Measurements from ENCODE around the gene EVI2A.
"Not testable (repeated sequence)": the region's sequence is repeated elsewhere in the genome, so short reads cannot be mapped to it uniquely, and the experiment has no call there.

Gene EVI2A

GRCh38 chr17:31357839-31358394 lies 36.5 kb upstream of the EVI2A start:
- no peaks in the 10 kb centered on the region for H3K79me2 ChIP-seq (ENCODE audit: low read length)
- TF ChIP-seq EZH2phosphoT487 (IDR thresholded peaks at IDR 0.05; ENCODE audit: low read depth), result no peak
- TF ChIP-seq CTCF (IDR thresholded peaks at IDR 0.05; ENCODE audit: low read depth, low read length), result no peak

GRCh38 chr17:31357091-31357490 lies 35.7 kb upstream of the EVI2A start:
- H2AFZ ChIP-seq (ENCODE audit: low read depth, low read length), result no peak overlapping the region
- no peak overlapping the region for H3K9ac ChIP-seq (ENCODE audit: low read length)
- H3K27me3 ChIP-seq (ENCODE audit: low read depth, low read length), result no peaks in the 10 kb centered on the region
- H4K20me1 ChIP-seq (ENCODE audit: insufficient read depth, low read length), result no peaks in the 10 kb centered on the region
- H3K27ac ChIP-seq (ENCODE audit: low read length), result no peak overlapping the region
- H3K4me3 ChIP-seq (ENCODE audit: low read length), result no peak overlapping the region
- H3K79me2 ChIP-seq (ENCODE audit: low read length), result no peaks in the 10 kb centered on the region
- peaks cover 29% of the 10 kb centered on the region for H3K36me3 ChIP-seq (replicated peaks; ENCODE audit: low read depth, low read length)
- TF ChIP-seq EZH2phosphoT487 (IDR thresholded peaks at IDR 0.05; ENCODE audit: low read depth) (no peak), CTCF (IDR thresholded peaks at IDR 0.05; ENCODE audit: low read depth, low read length) (no peak)
- no peaks in the 10 kb centered on the region for H3K4me1 ChIP-seq (ENCODE audit: low read length)
- H3K4me2 ChIP-seq (ENCODE audit: low read length), result no peak overlapping the region
- no peaks in the 10 kb centered on the region for H3K9me3 ChIP-seq (ENCODE audit: insufficient read depth, low read length)

More at GRCh38 chr17:31357839-31358394, 36.5 kb upstream of the EVI2A start:
- Histone ChIP-seq H3K27me3 (ENCODE audit: low read depth, low read length) (no peaks in the 10 kb centered on the region), H2AFZ (ENCODE audit: low read depth, low read length) (no peak overlapping the region), H3K4me3 (ENCODE audit: low read length) (no peak overlapping the region), H3K9me3 (ENCODE audit: insufficient read depth, low read length) (no peaks in the 10 kb centered on the region), H4K20me1 (ENCODE audit: insufficient read depth, low read length) (no peaks in the 10 kb centered on the region), H3K27ac (ENCODE audit: low read length) (no peak overlapping the region), H3K36me3 (replicated peaks; ENCODE audit: low read depth, low read length) (peaks cover 30% of the 10 kb centered on the region), H3K4me2 (ENCODE audit: low read length) (no peak overlapping the region), H3K4me1 (ENCODE audit: low read length) (no peaks in the 10 kb centered on the region), H3K9ac (ENCODE audit: low read length) (no peak overlapping the region)

GRCh38 chr17:31355935-31356334 lies 34.5 kb upstream of the EVI2A start:
- Histone ChIP-seq H3K27me3 (ENCODE audit: low read depth, low read length) (no peaks in the 10 kb centered on the region), H4K20me1 (ENCODE audit: insufficient read depth, low read length) (no peaks in the 10 kb centered on the region), H3K27ac (ENCODE audit: low read length) (no peak overlapping the region), H3K36me3 (replicated peaks; ENCODE audit: low read depth, low read length) (peaks cover 22% of the 10 kb centered on the region), H3K9me3 (ENCODE audit: insufficient read depth, low read length) (no peaks in the 10 kb centered on the region), H3K4me2 (ENCODE audit: low read length) (no peak overlapping the region), H3K79me2 (ENCODE audit: low read length) (no peaks in the 10 kb centered on the region), H3K9ac (ENCODE audit: low read length) (no peak overlapping the region), H3K4me3 (ENCODE audit: low read length) (no peak overlapping the region), H2AFZ (ENCODE audit: low read depth, low read length) (no peak overlapping the region), H3K4me1 (ENCODE audit: low read length) (no peaks in the 10 kb centered on the region)
- TF ChIP-seq EZH2phosphoT487 (IDR thresholded peaks at IDR 0.05; ENCODE audit: low read depth), result no peak

- H3K4me2 ChIP-seq (ENCODE audit: low read length), result no peak overlapping the region
- no peaks in the 10 kb centered on the region for H3K27me3 ChIP-seq (ENCODE audit: low read depth, low read length)
- H3K4me1 ChIP-seq (ENCODE audit: low read length), result no peaks in the 10 kb centered on the region
- H3K36me3 ChIP-seq (replicated peaks; ENCODE audit: low read depth, low read length), result peaks cover 17% of the 10 kb centered on the region
- no peaks in the 10 kb centered on the region for H4K20me1 ChIP-seq (ENCODE audit: insufficient read depth, low read length)
- TF ChIP-seq CTCF (IDR thresholded peaks at IDR 0.05; ENCODE audit: low read depth, low read length), result no peak
- TF ChIP-seq EZH2phosphoT487 (IDR thresholded peaks at IDR 0.05; ENCODE audit: low read depth), result no peak
- H3K9ac ChIP-seq (ENCODE audit: low read length), result no peak overlapping the region
- no peak overlapping the region for H3K4me3 ChIP-seq (ENCODE audit: low read length)
- H3K27ac ChIP-seq (ENCODE audit: low read length), result no peak overlapping the region
- no peak overlapping the region for H2AFZ ChIP-seq (ENCODE audit: low read depth, low read length)
- H3K9me3 ChIP-seq (ENCODE audit: insufficient read depth, low read length), result no peaks in the 10 kb centered on the region
- no peaks in the 10 kb centered on the region for H3K79me2 ChIP-seq (ENCODE audit: low read length)
Observed at GRCh38 chr17:31349454-31349853, 28.0 kb upstream of the EVI2A start.

- not testable (repeated sequence) for H3K27ac ChIP-seq (ENCODE audit: low read length); H3K9me3 ChIP-seq (ENCODE audit: insufficient read depth, low read length); H3K4me1 ChIP-seq (ENCODE audit: low read length); H4K20me1 ChIP-seq (ENCODE audit: insufficient read depth, low read length); H2AFZ ChIP-seq (ENCODE audit: low read depth, low read length); H3K4me3 ChIP-seq (ENCODE audit: low read length); H3K9ac ChIP-seq (ENCODE audit: low read length); H3K4me2 ChIP-seq (ENCODE audit: low read length); H3K79me2 ChIP-seq (ENCODE audit: low read length); H3K27me3 ChIP-seq (ENCODE audit: low read depth, low read length)
- peaks cover 15% of the 10 kb centered on the region for H3K36me3 ChIP-seq (replicated peaks; ENCODE audit: low read depth, low read length)
Observed at GRCh38 chr17:31345191-31345747, 23.8 kb upstream of the EVI2A start.

All from OCI-LY3 (cell line).